NCI-H526 (cell line): ENCODE data around the gene FHL2.
"Not testable (repeated sequence)": the region's sequence is repeated elsewhere in the genome, so short reads cannot be mapped to it uniquely, and the experiment has no call there.

Experiments
- DNase-seq, 2 experiments: peaks; one replicate each; lab custom pipeline; 2025; lab: John Stamatoyannopoulos, UW

Gene FHL2, protein sequence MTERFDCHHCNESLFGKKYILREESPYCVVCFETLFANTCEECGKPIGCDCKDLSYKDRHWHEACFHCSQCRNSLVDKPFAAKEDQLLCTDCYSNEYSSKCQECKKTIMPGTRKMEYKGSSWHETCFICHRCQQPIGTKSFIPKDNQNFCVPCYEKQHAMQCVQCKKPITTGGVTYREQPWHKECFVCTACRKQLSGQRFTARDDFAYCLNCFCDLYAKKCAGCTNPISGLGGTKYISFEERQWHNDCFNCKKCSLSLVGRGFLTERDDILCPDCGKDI

DNA sequence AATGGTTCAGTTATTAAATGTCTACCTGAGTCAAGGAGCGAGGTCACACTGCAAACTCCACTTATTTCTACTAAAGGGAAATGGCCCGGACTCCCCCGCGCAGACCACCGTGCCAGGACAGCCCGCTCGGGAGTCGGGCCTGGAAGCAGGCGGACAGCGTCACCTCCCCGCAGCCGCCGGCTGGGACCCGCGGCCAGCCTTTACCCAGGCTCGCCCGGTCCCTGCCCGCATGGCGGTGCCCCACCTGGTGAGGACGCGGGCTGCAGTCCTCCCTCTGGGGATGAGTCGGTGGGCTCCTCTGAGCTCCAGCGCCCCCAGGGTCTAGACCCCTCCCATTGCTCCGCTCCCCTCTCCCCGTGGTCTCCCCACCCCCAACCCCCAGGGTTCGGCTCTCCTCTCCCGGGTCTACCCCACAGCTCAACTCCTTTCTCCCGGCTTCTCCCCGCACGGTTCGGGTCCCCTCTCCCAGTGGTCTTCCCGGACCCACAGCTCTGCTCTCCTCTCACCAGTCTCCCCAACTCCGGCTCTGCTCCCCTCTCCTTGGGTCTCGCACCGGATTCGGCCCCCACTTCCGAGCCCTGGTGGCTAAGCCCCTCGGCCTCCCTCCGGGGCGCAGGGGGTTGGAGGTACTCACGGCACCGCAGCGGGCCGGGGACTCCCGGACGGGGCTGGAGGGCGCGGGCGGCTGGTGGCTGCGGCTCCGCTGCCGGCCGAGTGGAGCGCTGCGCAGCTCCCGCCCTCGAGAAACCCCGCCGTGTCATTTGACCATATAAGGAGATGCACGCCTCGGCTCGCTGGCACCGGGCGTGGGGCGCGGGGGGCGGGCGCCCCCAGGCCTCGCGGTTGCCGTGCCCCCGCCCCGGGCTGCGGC, at the start of gene FHL2:
TSS of gene FHL2 (minus strand) at position 716 of the 871 bp plus-strand sequence. CDS start 12,535 bp downstream, outside the sequence.
- peak; percentile 64 to 89 for DNase-seq

GRCh38 chr2:105447476-105447875, 48.6 kb upstream of the FHL2 start:
- DNase-seq = no peak

DNA sequence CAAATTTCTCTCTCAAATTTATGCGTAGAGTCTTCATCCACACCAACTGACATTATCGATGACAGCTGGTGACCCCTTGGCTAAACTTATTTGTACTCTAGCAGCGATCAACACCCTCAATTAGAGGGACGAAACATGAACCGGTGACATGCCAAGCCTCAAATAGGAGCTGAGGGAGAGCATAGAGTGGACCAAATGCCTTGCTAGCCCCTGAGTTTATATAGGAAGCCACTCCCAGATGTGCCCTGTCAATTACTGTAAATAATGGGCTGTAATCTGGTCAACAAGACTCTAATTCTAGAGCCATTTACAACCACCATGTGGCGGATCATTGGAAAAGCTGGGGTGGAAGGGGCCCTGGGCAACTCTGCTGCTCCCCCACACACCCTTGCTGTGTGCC, 47.6 kb upstream of the FHL2 start:
- DNase-seq = no peak

GRCh38 chr2:105445976-105446375, 47.1 kb upstream of the FHL2 start:
- DNase-seq = no peak

DNA sequence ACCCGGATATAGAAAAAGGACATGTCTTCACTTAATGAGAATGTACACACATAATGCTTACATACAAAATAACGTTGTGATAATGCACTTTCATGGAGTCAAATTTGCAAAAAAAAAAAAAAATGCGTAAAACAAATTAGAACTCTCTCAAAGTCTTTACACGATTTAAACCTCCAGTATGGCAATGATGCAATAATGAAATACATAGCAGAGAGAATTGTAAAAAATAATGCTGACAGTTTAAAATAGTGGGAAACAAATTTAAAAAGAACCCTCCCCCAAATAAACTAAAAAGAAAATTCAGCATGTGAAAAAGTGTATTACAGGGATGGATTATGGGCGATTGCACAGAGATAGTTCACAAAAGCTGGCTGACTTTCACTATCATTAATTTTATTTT, 46.6 kb upstream of the FHL2 start:
- DNase-seq = no peak

GRCh38 chr2:105443617-105444598, 45.1 kb upstream of the FHL2 start:
- no peak for DNase-seq

DNA sequence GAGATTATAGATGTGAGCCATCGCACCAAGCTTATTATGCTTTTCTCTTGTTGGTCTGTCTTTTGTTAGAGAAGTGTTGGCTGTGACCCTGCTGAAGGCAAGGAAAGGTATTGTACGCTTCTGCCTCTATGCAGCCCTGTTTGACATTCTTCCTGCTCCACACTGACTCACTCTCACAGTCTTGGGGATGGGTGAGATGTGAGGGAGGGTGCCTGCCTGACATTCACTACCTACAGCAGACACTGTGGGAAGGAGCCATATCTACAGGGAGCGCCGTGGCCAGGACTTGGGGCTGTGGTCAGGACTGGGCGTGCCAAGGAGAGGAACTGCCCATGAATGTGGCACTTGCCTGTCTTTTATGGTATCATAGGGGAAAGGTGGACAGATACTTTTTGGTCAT, 43.9 kb upstream of the FHL2 start:
- DNase-seq = no peak

GRCh38 chr2:105442056-105442455, 43.2 kb upstream of the FHL2 start:
- no peak for DNase-seq

GRCh38 chr2:105439141-105439540, 40.3 kb upstream of the FHL2 start:
- no peak for DNase-seq

DNA sequence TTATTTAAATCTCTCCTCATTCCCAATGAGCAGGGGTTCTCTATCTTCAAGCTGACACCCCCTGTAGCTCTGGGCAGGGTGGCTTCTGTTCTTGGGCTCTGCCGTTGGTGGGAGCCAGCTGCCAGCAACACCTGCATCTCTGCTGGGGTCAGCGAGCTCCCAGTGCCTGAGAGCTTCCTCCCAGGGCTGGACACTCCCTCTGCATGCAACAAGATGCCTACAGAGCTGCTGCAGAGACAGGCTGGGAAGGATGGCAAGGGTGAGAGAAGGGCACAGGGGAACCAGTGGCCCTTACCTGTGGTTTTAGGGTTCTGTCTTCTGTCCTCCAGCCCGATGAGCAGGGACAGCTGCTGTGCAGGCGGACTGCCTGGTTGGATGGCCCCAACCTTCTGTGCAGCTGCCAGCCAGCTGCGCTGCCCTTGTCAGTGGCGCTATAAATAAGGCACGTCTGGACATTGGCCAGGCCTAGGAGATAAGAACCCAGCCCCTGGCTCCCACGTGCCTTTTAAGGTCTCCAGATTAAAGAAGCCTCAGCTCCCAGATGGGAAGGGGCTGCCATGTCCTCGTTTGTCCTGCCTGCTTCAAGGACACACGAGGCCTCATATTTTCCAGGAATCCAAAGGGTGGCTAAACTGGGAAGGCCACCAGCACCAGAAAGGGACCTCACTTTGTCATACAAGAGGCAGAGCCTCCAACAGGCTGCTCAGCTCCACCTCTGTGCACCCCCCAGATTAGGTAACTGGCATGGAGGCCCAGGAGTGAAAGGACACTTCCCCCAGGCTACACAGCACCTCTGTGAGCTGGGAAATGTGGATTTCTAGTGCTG, 39.5 kb upstream of the FHL2 start:
- no peak for DNase-seq

DNA sequence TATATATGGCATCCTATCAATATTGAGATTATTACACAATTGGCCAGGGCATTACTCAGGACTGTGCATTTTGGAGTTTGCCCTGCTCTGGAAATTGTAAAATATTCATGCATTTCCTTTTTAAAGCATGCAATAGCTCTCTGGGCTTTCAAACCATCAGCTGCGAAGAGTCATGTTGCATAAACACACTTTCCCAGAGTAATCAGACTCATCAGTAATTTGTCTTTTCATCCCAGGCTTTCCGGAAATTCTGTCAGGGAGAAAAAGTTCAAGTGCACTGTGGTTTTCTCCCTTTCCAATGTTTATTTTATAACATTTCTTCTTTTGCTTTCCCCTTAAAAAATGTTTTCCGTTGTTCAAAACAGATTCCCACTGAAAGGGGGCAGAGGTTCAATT, 38.9 kb upstream of the FHL2 start:
- DNase-seq = no peak

DNA sequence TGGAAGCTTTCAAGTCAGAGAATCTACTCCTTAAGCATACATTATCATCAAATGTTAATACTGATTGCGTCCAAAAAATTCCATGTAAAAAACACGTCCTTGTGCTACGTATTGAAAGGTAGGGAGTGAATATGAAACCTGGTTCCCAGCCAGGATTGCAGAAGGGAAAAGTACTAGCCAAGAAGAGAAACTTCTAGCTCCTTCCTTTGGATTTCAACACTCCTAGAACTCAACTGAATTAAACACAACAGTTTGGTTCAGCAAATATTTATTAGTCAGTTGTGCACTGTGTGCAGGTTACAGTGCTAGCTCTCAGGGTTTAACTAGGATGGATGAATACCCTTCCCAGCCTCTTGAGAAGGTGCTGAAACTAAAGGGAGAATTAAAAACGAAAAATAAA, 33.9 kb upstream of the FHL2 start:
- no peak for DNase-seq

DNA sequence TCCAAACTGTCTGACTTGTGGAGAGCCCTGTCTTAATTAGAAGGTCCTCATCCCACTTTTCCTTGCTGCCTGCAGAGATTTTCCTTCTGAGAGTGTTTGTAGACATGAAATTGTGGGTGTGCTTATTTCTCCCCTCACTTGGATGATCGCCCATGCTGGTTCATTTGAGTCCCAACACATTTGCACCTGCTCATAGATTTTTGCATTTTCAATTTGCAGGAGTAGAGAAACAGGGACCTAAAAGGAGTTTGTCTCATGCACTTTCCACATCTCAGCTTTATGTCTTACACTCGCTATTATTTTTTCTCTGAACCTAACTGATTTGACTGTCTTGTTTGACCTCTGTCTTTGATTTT, 33.2 kb upstream of the FHL2 start:
- no peak for DNase-seq

GRCh38 chr2:105431367-105432043, 32.7 kb upstream of the FHL2 start:
- no peak for DNase-seq

GRCh38 chr2:105428387-105429018, 29.7 kb upstream of the FHL2 start:
- no peak for DNase-seq

- no peak for DNase-seq
Measured at GRCh38 chr2:105427485-105427884, 28.6 kb upstream of the FHL2 start.

DNA sequence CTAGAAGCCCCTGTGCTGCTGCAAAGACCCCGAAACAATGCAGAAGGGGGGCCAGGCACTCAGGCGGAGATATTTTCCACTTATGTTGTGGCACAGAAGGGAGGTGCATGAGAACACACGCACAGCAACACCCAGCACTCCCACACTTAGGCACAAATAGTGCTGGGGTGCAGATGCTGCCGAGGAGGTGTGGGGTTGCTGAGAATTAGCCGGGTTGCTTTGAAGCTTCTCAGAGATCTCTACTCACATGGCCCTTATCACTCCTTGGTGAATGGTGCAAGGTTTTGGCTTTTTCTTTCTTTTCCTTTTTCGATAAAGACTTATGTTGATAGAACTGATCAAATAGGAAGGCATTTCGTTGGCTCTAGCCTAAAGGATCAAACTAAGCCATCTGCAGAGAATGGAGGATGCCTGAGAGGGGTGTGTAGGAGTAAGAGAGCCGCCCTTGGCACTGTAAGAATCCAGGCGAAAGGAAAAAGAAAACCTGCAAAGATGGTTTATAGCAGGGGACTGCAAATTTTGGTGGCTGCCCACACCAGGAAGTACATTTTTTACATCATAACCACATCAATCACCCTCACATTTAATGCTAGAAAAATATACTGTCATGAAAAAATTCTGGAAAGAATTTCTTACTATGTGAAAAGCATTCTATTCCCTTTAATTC, 27.9 kb upstream of the FHL2 start:
- no peak for DNase-seq

- DNase-seq = no peak
Measured at GRCh38 chr2:105425936-105426625, 27.2 kb upstream of the FHL2 start.

- not testable (repeated sequence) for DNase-seq
Measured at GRCh38 chr2:105424836-105425235, 26.0 kb upstream of the FHL2 start.
